Thyroid gland (tissue), 4 donors: ENCODE measurements around the gene BSG.
"Not testable (repeated sequence)": the region's sequence is repeated elsewhere in the genome, so short reads cannot be mapped to it uniquely, and the experiment has no call there.

ENCODE experiments used
- POLR2A ChIP-seq, 2 donors: fragments of 450-650 bp; IDR thresholded peaks; one replicate each; pipeline ENCODE4 v1.6.1; 2017; ENCODE audit warnings: antibody characterized with exemption in 2 of 2, mild to moderate bottlenecking in 2 of 2, moderate library complexity in 1 of 2
- TF ChIP-seq, protein P1 (sequence below), 6 experiments: fragments of 200-600 bp in 3 of 6; fragments of 450-650 bp in 3 of 6; sonication (generic) in 3 of 6; IDR thresholded peaks; one replicate each; pipeline ENCODE4 v1.5.1; 2016 to 2019; ENCODE audit warnings: antibody characterized with exemption in 6 of 6, mild to moderate bottlenecking in 2 of 6, inconsistent platforms in 1 of 6, moderate library complexity in 1 of 6

DNA sequence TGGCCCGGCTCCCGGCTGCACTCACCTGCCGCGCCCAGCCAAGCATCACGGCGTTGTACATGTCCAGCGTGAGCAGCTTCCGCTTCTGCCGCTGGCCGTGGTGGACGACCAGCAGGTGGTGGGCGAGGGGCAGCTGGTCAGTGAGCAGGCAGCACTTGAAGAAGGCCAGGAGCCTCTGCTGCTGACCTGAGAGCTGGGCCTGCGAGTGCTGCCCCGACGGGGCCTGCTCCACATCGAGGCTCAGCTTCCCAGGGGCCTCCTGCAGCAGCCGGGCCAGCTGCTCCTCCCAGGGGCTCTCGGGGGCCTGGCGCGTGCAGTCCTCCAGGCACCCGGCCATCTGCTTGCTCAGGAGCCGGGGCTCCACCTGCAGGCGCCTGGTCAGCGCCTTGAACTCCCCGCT lies 57.1 kb downstream of the BSG start:
- TF ChIP-seq, protein P1, sequence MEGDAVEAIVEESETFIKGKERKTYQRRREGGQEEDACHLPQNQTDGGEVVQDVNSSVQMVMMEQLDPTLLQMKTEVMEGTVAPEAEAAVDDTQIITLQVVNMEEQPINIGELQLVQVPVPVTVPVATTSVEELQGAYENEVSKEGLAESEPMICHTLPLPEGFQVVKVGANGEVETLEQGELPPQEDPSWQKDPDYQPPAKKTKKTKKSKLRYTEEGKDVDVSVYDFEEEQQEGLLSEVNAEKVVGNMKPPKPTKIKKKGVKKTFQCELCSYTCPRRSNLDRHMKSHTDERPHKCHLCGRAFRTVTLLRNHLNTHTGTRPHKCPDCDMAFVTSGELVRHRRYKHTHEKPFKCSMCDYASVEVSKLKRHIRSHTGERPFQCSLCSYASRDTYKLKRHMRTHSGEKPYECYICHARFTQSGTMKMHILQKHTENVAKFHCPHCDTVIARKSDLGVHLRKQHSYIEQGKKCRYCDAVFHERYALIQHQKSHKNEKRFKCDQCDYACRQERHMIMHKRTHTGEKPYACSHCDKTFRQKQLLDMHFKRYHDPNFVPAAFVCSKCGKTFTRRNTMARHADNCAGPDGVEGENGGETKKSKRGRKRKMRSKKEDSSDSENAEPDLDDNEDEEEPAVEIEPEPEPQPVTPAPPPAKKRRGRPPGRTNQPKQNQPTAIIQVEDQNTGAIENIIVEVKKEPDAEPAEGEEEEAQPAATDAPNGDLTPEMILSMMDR (IDR thresholded peaks at IDR 0.05) = not testable (repeated sequence)
- TF ChIP-seq POLR2A (IDR thresholded peaks at IDR 0.05) = not testable (repeated sequence)
